ENCODE data around the gene MLIP. TPM values are rescaled to one million over a fixed set of nuclear protein-coding genes. Genes with fewer than 3 reads are reported as not detected.

MLIP gene, protein sequence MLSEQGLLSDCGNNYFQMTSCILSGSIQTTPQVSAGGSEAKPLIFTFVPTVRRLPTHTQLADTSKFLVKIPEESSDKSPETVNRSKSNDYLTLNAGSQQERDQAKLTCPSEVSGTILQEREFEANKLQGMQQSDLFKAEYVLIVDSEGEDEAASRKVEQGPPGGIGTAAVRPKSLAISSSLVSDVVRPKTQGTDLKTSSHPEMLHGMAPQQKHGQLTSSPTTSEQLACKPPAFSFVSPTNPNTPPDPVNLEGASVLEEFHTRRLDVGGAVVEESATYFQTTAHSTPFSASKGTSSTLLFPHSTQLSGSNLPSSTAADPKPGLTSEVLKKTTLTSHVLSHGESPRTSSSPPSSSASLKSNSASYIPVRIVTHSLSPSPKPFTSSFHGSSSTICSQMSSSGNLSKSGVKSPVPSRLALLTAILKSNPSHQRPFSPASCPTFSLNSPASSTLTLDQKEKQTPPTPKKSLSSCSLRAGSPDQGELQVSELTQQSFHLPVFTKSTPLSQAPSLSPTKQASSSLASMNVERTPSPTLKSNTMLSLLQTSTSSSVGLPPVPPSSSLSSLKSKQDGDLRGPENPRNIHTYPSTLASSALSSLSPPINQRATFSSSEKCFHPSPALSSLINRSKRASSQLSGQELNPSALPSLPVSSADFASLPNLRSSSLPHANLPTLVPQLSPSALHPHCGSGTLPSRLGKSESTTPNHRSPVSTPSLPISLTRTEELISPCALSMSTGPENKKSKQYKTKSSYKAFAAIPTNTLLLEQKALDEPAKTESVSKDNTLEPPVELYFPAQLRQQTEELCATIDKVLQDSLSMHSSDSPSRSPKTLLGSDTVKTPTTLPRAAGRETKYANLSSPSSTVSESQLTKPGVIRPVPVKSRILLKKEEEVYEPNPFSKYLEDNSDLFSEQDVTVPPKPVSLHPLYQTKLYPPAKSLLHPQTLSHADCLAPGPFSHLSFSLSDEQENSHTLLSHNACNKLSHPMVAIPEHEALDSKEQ
- total RNA-seq (2022; extraction: Qiagen RNA extraction): not detected in 5 replicates

DNA sequence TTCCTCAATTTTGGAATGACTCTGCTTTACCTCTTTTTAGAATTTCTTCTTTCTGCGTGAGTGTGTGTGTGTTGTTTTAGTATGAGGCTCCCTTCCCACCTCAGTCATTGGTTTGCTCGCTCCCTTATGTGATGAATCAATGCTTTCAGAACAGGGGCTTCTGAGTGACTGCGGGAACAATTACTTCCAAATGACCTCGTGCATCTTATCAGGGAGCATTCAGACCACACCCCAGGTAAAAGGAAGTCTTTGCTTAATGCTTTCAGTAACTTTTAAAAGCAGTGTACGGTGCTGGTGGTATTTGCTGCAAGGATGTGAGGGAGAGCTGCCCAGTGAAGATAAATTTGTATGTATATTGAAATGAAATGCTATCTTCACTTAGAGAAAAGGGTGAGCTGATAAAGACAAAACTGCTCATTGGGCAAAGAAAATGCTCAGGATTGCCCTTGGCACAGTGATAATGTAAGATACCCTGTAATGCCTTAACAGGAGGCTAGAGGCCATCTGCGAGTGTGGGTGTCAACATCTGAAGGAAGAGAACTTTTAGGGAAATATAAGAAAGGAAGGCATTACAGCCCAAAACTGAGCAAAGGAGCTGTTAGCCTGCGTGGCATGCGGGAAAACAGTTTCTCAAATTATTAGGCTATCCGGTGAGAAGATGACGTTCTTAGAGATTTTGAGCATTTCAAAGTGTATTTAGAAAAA is at the start of gene MLIP:
MLIP (plus strand) TSS at position 103 of the 705 bp plus-strand sequence; CDS start at position 140, 37 bp downstream.

DNA sequence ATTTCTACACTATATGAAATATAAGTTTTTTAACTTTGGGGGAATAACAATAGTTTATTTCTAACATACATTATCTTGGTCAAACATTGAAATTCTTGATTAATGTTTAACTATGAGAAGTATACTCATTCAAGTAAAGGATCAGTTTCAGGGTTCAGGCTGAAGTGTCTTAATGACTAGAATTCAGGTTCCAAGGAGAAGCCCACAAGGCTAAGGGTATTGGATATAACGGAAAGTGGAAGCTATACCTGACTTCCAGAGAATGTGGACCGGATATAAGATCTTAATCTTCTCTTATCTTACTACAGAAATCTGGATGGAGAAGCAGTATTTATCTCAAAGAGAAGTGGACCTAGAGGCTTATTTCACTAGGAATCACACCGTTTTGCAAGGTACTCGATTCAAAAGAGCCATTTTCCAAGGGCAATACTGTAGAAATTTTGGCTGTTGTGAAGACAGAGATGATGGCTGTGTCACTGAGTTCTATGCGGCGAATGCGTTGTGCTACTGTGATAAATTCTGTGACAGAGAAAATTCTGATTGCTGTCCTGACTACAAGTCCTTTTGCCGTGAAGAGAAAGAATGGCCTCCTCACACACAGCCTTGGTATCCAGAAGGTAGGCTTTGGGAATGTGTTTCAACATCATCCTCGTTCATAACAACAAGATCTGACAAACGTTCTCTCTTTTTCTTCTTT is 197.2 kb downstream of the MLIP start, which contains the start of gene TINAG:
TINAG (plus strand) TSS at position 153 of the 697 bp plus-strand sequence; CDS start at position 263, 110 bp downstream.

Other genes with a start within 250 kb of the MLIP start
- gene TINAG, start 197.0 kb downstream of the MLIP start, total RNA-seq (2022; extraction: Qiagen RNA extraction): not detected in 5 replicates